OCI-LY7 (cell line): ENCODE measurements around the gene TRDN. TPM values are rescaled to one million over a fixed set of nuclear protein-coding genes. Genes with fewer than 3 reads are reported as not detected.

Source experiments
- BruUV-seq: library from RNA; stranded (reverse); fragments of 400-500 nt; replicated peaks from 2 replicates; lab custom pipeline; 2021; lab: Mats Ljungman, UMichigan
- CTCF ChIA-PET: fragments of 300-600 bp; sonication (Branson Sonifier 250); formaldehyde crosslinking; loops from one replicate; lab custom pipeline; 2022; ENCODE audit warnings: antibody characterized with exemption; ENCODE audit not compliant: unreplicated experiment; lab: Charles Lee
- POLR2A ChIA-PET: fragments of 300-600 bp; sonication (Branson Sonifier 250); formaldehyde crosslinking; loops from one replicate; lab custom pipeline; 2022; ENCODE audit warnings: antibody characterized with exemption; lab: Charles Lee
- DNase-seq: peaks from one replicate; pipeline ENCODE4 v3.0.0-alpha.2; 2015; ENCODE audit warnings: low spot score
- H2AFZ ChIP-seq: fragments of 200-600 bp; sonication (generic), shearing (Covaris generic); 2 replicates; pipeline ENCODE4 v1.6.1; 2014; ENCODE audit warnings: mild to moderate bottlenecking, antibody characterized with exemption, low read length, moderate library complexity
- H3K27ac ChIP-seq: fragments of 200-600 bp; sonication (generic); 2 replicates; pipeline ENCODE4 v1.5.1; 2014; ENCODE audit warnings: mixed run types, low read depth, mild to moderate bottlenecking, moderate library complexity, low read length, inconsistent platforms; ENCODE audit not compliant: poor library complexity, severe bottlenecking
- H3K36me3 ChIP-seq: fragments of 200-600 bp; sonication (generic); 2 replicates; pipeline ENCODE4 v1.6.1; 2014; ENCODE audit warnings: mild to moderate bottlenecking, antibody characterized with exemption, low read length, moderate library complexity, mixed read lengths; ENCODE audit not compliant: insufficient read depth
- H3K4me1 ChIP-seq: fragments of 200-600 bp; sonication (generic); 2 replicates; pipeline ENCODE4 v1.5.1; 2014; ENCODE audit warnings: mild to moderate bottlenecking, low read length; ENCODE audit not compliant: insufficient read depth, poor library complexity, severe bottlenecking
- H3K4me2 ChIP-seq: fragments of 200-600 bp; sonication (generic); 2 replicates; pipeline ENCODE4 v1.6.1; 2014; ENCODE audit warnings: mild to moderate bottlenecking, low read length
- H3K4me3 ChIP-seq: fragments of 200-600 bp; sonication (generic); 2 replicates; pipeline ENCODE4 v1.5.1; 2014; ENCODE audit warnings: mild to moderate bottlenecking, low read depth, low read length; ENCODE audit not compliant: poor library complexity, severe bottlenecking
- H3K79me2 ChIP-seq: fragments of 200-600 bp; sonication (generic); 2 replicates; pipeline ENCODE4 v1.6.1; 2016; ENCODE audit warnings: low read depth, mild to moderate bottlenecking, low read length, moderate library complexity, mixed read lengths; ENCODE audit not compliant: insufficient read depth
- H3K9me2 ChIP-seq: fragments of 200-600 bp; sonication (generic); 2 replicates; pipeline ENCODE4 v1.6.1; 2016; ENCODE audit warnings: mild to moderate bottlenecking, low read length, mixed read lengths; ENCODE audit not compliant: insufficient read depth
- H3K9me3 ChIP-seq: fragments of 200-600 bp; sonication (generic); 2 replicates; pipeline ENCODE4 v1.6.1; 2014; ENCODE audit warnings: mild to moderate bottlenecking, mixed run types, low read length, mixed read lengths
- H4K20me1 ChIP-seq: fragments of 200-600 bp; sonication (generic); 2 replicates; pipeline ENCODE4 v1.6.1; 2014; ENCODE audit warnings: mild to moderate bottlenecking, antibody characterized with exemption, low read length, moderate library complexity, mixed read lengths; ENCODE audit not compliant: insufficient read depth
- CTCF ChIP-seq: fragments of 200-600 bp; sonication (generic); conservative IDR thresholded peaks from 2 replicates; pipeline ENCODE4 v1.5.1; 2014; ENCODE audit warnings: mild to moderate bottlenecking, antibody characterized with exemption, low read length, moderate library complexity, mixed read lengths
- EZH2phosphoT487 ChIP-seq: fragments of 200-600 bp; sonication (generic); IDR thresholded peaks from 2 replicates; pipeline ENCODE4 v1.6.1; 2018; ENCODE audit warnings: low read depth, borderline replicate concordance, mild to moderate bottlenecking, mixed run types, antibody characterized with exemption, low read length, moderate library complexity, mixed read lengths
- intact Hi-C: fragments of 100-400 bp; cut with micrococcal nuclease; formaldehyde crosslinking; loops from one replicate; pipeline ENCODE4 v1.10.0; 2022; ENCODE audit not compliant: unreplicated experiment
- total RNA-seq, 2 experiments: library from RNA; depleted of rRNA in 1 of 2; stranded (reverse); fragments of >200 nt in 1 of 2; shearing (Covaris generic) in 1 of 2; gene quantifications; 2 replicates each; pipeline ENCODE4 v1.2.3, GENCODE V29; 2014 to 2022

Gene TRDN
- total RNA-seq, 2 experiments from 2014 or later = not detected

GRCh38 chr6:123625696-123626095, 11.1 kb downstream of the TRDN start:
- intact Hi-C loops = no loop called here
- ChIA-PET POLR2A (no interaction called here), CTCF (no interaction called here)
- H3K4me3 ChIP-seq = no peak overlapping the region
- H2AFZ ChIP-seq = no peak overlapping the region
- H3K4me2 ChIP-seq = no peak overlapping the region
- TF ChIP-seq CTCF (no peak), EZH2phosphoT487 (no peak)
- H3K9me2 ChIP-seq = no peaks in the 10 kb centered on the region
- DNase-seq = no peak
- no TSS peak for BruUV-seq
- H3K4me1 ChIP-seq = no peaks in the 10 kb centered on the region
- no peaks in the 10 kb centered on the region for H4K20me1 ChIP-seq
- H3K9me3 ChIP-seq = no peaks in the 10 kb centered on the region
- no peak overlapping the region for H3K27ac ChIP-seq
- H3K36me3 ChIP-seq = no peaks in the 10 kb centered on the region
- no peaks in the 10 kb centered on the region for H3K79me2 ChIP-seq

GRCh38 chr6:123622780-123623179, 14.0 kb downstream of the TRDN start:
- CTCF ChIA-PET = no interaction called here
- Histone ChIP-seq H3K36me3 (no peaks in the 10 kb centered on the region), H3K9me2 (no peaks in the 10 kb centered on the region), H3K4me1 (no peaks in the 10 kb centered on the region), H3K79me2 (no peaks in the 10 kb centered on the region), H3K9me3 (no peaks in the 10 kb centered on the region), H4K20me1 (no peaks in the 10 kb centered on the region), H3K4me3 (no peak overlapping the region), H3K27ac (no peak overlapping the region), H2AFZ (no peak overlapping the region), H3K4me2 (no peak overlapping the region)
- TF ChIP-seq CTCF (no peak), EZH2phosphoT487 (no peak)
- no TSS peak for BruUV-seq
- intact Hi-C loops = no loop called here
- DNase-seq = no peak
- POLR2A ChIA-PET = interaction anchor here (1.1 kb wide), 1 partner anchor 10 kb away, joined by 4 read pairs; no protein-coding TSS in a partner anchor

DNA sequence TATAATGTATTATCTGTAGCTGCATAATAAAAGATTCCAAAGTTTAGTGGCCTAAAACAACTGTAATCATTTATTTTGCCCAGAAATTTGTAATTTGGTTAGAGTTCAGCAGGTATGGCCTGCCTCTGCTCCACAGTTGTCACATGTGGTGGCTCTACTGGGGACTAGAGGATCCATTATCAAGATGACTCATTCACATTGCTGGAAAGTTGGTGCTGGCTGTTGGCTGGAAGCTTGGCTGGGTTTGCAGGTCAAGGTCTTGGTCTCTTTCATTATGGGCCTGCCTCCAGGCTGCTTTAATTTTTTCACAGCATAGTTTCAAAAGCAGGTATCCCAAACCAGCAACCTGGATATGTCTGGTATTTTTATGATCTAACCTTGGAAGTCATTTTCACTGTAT, 17.6 kb downstream of the TRDN start:
- Histone ChIP-seq H3K27ac (no peak overlapping the region), H3K4me3 (no peak overlapping the region), H3K9me2 (no peaks in the 10 kb centered on the region), H3K4me2 (no peak overlapping the region), H3K4me1 (no peaks in the 10 kb centered on the region), H3K36me3 (no peaks in the 10 kb centered on the region), H3K79me2 (no peaks in the 10 kb centered on the region), H4K20me1 (no peaks in the 10 kb centered on the region), H2AFZ (no peak overlapping the region), H3K9me3 (no peaks in the 10 kb centered on the region)
- TF ChIP-seq CTCF = no peak
- POLR2A ChIA-PET = no interaction called here
- no TSS peak for BruUV-seq
- intact Hi-C loops = no loop called here
- CTCF ChIA-PET = no interaction called here
- no peak for DNase-seq
